Measurements from ENCODE around the gene STX5.
"Not testable (repeated sequence)": the region's sequence is repeated elsewhere in the genome, so short reads cannot be mapped to it uniquely, and the experiment has no call there.

STX5 gene

GRCh38 chr11:62831520-62832335 lies at the start of gene STX5:
TSS of gene STX5 (minus strand) at chr11:62832051. CDS start at chr11:62831243, 808 bp downstream.
- DNase-seq (ENCODE audit: low read depth in 2 of 2, low spot score in 1 of 2) = peak; percentile 99

GRCh38 chr11:62880803-62881578 lies 49.1 kb upstream of the STX5 start, which contains the start of gene SLC3A2:
TSS of gene SLC3A2 (plus strand) at chr11:62880896. CDS start at chr11:62881024, 128 bp downstream.
- DNase-seq (ENCODE audit: low read depth in 2 of 2, low spot score in 1 of 2) = peak; percentile 59 to 67

- no peak for DNase-seq (ENCODE audit: low read depth in 2 of 2, low spot score in 1 of 2)
Measured at GRCh38 chr11:62880231-62880802, 48.5 kb upstream of the STX5 start.

GRCh38 chr11:62879235-62879978 lies 47.6 kb upstream of the STX5 start:
- DNase-seq (ENCODE audit: low read depth in 2 of 2, low spot score in 1 of 2) = no peak

- no peak for DNase-seq (ENCODE audit: low read depth in 2 of 2, low spot score in 1 of 2)
Measured at GRCh38 chr11:62876712-62877111, 44.9 kb upstream of the STX5 start.

- no peak for DNase-seq (ENCODE audit: low read depth in 2 of 2, low spot score in 1 of 2)
Measured at GRCh38 chr11:62875698-62876478, 44.0 kb upstream of the STX5 start.

- no peak for DNase-seq (ENCODE audit: low read depth in 2 of 2, low spot score in 1 of 2)
Measured at GRCh38 chr11:62874851-62875250, 43.0 kb upstream of the STX5 start.

GRCh38 chr11:62865635-62866034 lies 33.8 kb upstream of the STX5 start:
- no peak for DNase-seq (ENCODE audit: low read depth in 2 of 2, low spot score in 1 of 2)

- DNase-seq (ENCODE audit: low read depth in 2 of 2, low spot score in 1 of 2) = no peak
Measured at GRCh38 chr11:62863687-62864335, 32.0 kb upstream of the STX5 start.

- DNase-seq (ENCODE audit: low read depth in 2 of 2, low spot score in 1 of 2) = not testable (repeated sequence)
Measured at GRCh38 chr11:62861564-62862192, 29.8 kb upstream of the STX5 start.

GRCh38 chr11:62860835-62861563 lies 29.1 kb upstream of the STX5 start:
- no peak for DNase-seq (ENCODE audit: low read depth in 2 of 2, low spot score in 1 of 2)

GRCh38 chr11:62859281-62859703 lies 27.4 kb upstream of the STX5 start:
- not testable (repeated sequence) for DNase-seq (ENCODE audit: low read depth in 2 of 2, low spot score in 1 of 2)

- DNase-seq (ENCODE audit: low read depth in 2 of 2, low spot score in 1 of 2) = no peak
Measured at GRCh38 chr11:62858201-62858600, 26.4 kb upstream of the STX5 start.

GRCh38 chr11:62857541-62857982 lies 25.7 kb upstream of the STX5 start:
- no peak for DNase-seq (ENCODE audit: low read depth in 2 of 2, low spot score in 1 of 2)

GRCh38 chr11:62856333-62856895 lies 24.6 kb upstream of the STX5 start:
- no peak for DNase-seq (ENCODE audit: low read depth in 2 of 2, low spot score in 1 of 2)

- peak; percentile 96 to 97 for DNase-seq (ENCODE audit: low read depth in 2 of 2, low spot score in 1 of 2)
Measured at GRCh38 chr11:62855571-62856332, 23.9 kb upstream of the STX5 start.

- no peak for DNase-seq (ENCODE audit: low read depth in 2 of 2, low spot score in 1 of 2)
Measured at GRCh38 chr11:62854825-62855570, 23.1 kb upstream of the STX5 start.

Data from stimulated activated CD8-positive, alpha-beta memory T cell treated with anti-CD3 and anti-CD28 coated beads, Interleukin-4, amount 100 ng/mL, for 1 hour (primary cell).